HG03108 (cell line): Measurements from ENCODE around the gene SSNA1.

Experiments
- ATAC-seq: cut with Tn5 transposase; IDR thresholded peaks from one replicate; pipeline ENCODE4 v1.9.1; 2021; ENCODE audit warnings: moderate library complexity; ENCODE audit not compliant: unreplicated experiment

The SSNA1 gene

GRCh38 chr9:137152844-137153405 lies 35.6 kb upstream of the SSNA1 start:
- no peak for ATAC-seq

- ATAC-seq = no peak
Observed at GRCh38 chr9:137156567-137157375, 31.7 kb upstream of the SSNA1 start.

GRCh38 chr9:137157618-137158415 lies 30.7 kb upstream of the SSNA1 start:
- ATAC-seq = no peak

GRCh38 chr9:137158625-137159024 lies 29.9 kb upstream of the SSNA1 start:
- ATAC-seq = no peak

GRCh38 chr9:137159105-137160053 lies 29.1 kb upstream of the SSNA1 start:
- no peak for ATAC-seq

- ATAC-seq = no peak
Observed at GRCh38 chr9:137160054-137160425, 28.4 kb upstream of the SSNA1 start.

- no peak for ATAC-seq
Observed at GRCh38 chr9:137160716-137161557, 27.5 kb upstream of the SSNA1 start.

- no peak for ATAC-seq
Observed at GRCh38 chr9:137161558-137162486, 26.7 kb upstream of the SSNA1 start.

GRCh38 chr9:137162505-137163364 lies 25.7 kb upstream of the SSNA1 start:
- ATAC-seq = no peak

GRCh38 chr9:137163365-137163715 lies 25.1 kb upstream of the SSNA1 start:
- ATAC-seq = no peak

- ATAC-seq = no peak
Observed at GRCh38 chr9:137163805-137164204, 24.7 kb upstream of the SSNA1 start.

- no peak for ATAC-seq
Observed at GRCh38 chr9:137164370-137165249, 23.9 kb upstream of the SSNA1 start.

- ATAC-seq = no peak
Observed at GRCh38 chr9:137165250-137165836, 23.1 kb upstream of the SSNA1 start.

- ATAC-seq = no peak
Observed at GRCh38 chr9:137166380-137167229, 21.9 kb upstream of the SSNA1 start.

GRCh38 chr9:137167277-137167746 lies 21.2 kb upstream of the SSNA1 start:
- ATAC-seq = no peak
